Thoracic aorta (tissue), 2 donors: ENCODE measurements around the gene PTN. TPM values are rescaled to one million over a fixed set of nuclear protein-coding genes. Genes with fewer than 3 reads are reported as not detected.

Experiments
- ATAC-seq: fragments of 150-250 bp; one replicate; pipeline ENCODE4 v1.8.0; 2017; ENCODE audit warnings: low read depth; ENCODE audit not compliant: insufficient number of reproducible peaks, low FRiP score
- DNase-seq: peaks from one replicate; pipeline ENCODE4 v3.0.0-alpha.2; 2020; ENCODE audit warnings: low spot score
- H3K27ac ChIP-seq, 2 donors: fragments of 200-600 bp; sonication (generic); 1 replicate in 1 of 2; 2 replicates in 1 of 2; pipeline ENCODE4 v1.5.1; 2016; ENCODE audit warnings: mild to moderate bottlenecking in 2 of 2, moderate library complexity in 2 of 2
- H3K27me3 ChIP-seq: fragments of 200-600 bp; sonication (generic); replicated peaks from 2 replicates; pipeline ENCODE4 v1.6.0; 2016; ENCODE audit warnings: mild to moderate bottlenecking; ENCODE audit not compliant: insufficient read depth
- H3K36me3 ChIP-seq: fragments of 200-600 bp; sonication (generic); one replicate; pipeline ENCODE4 v1.5.1; 2016
- H3K4me1 ChIP-seq, 2 donors: fragments of 200-600 bp; sonication (generic); 1 replicate in 1 of 2; 2 replicates in 1 of 2; pipeline versions ENCODE4 v1.5.1 to v1.6.0; 2016; ENCODE audit warnings: low read depth in 2 of 2, mild to moderate bottlenecking in 1 of 2; ENCODE audit not compliant: control insufficient read depth in 1 of 2
- H3K4me3 ChIP-seq: fragments of 200-600 bp; sonication (generic); 2 replicates; pipeline ENCODE4 v1.5.1; 2016; ENCODE audit warnings: mild to moderate bottlenecking
- H3K9me3 ChIP-seq: fragments of 200-600 bp; sonication (generic); 2 replicates; pipeline ENCODE4 v1.5.1; 2016
- total RNA-seq, 2 donors: library from RNA; depleted of rRNA; stranded (reverse); fragments of >200 nt; gene quantifications; one replicate each; pipeline versions ENCODE4 v1.1.0 to v1.2.3, GENCODE V29; 2016
- TF ChIP-seq, protein P1 (sequence below): fragments of 200-600 bp; sonication (generic); IDR thresholded peaks from one replicate; pipeline ENCODE4 v1.5.1; 2019; ENCODE audit warnings: antibody characterized with exemption

The PTN gene
- total RNA-seq, 2 donors from 2014 or later, result 4.7 to 12.5 TPM

DNA sequence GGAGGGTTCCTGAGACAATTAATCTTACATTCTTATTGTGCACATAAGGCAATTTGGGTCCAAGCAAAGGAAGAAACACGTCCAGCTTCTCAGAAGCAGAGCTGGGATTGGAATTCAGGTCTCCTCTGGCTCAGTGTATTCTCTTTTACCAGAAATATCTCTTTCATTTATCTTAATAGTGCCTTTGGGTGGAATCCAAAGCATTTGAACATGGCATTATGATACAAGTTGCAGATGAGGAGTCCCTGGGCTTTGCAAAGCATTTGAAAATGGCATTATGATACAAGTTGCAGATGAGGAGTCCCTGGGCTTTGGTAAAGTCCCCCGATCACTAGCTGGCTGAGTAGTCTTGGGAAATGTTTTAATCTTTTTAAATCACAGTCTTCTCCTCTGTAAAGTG is 30.0 kb upstream of the PTN start:
- no peaks in the 10 kb centered on the region for H3K36me3 ChIP-seq
- H3K4me3 ChIP-seq, result no peak overlapping the region
- TF ChIP-seq, protein P1, sequence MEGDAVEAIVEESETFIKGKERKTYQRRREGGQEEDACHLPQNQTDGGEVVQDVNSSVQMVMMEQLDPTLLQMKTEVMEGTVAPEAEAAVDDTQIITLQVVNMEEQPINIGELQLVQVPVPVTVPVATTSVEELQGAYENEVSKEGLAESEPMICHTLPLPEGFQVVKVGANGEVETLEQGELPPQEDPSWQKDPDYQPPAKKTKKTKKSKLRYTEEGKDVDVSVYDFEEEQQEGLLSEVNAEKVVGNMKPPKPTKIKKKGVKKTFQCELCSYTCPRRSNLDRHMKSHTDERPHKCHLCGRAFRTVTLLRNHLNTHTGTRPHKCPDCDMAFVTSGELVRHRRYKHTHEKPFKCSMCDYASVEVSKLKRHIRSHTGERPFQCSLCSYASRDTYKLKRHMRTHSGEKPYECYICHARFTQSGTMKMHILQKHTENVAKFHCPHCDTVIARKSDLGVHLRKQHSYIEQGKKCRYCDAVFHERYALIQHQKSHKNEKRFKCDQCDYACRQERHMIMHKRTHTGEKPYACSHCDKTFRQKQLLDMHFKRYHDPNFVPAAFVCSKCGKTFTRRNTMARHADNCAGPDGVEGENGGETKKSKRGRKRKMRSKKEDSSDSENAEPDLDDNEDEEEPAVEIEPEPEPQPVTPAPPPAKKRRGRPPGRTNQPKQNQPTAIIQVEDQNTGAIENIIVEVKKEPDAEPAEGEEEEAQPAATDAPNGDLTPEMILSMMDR, result no peak
- H3K27me3 ChIP-seq, result no peaks in the 10 kb centered on the region
- ATAC-seq (no peak), DNase-seq (no peak)
- no peak overlapping the region for H3K27ac ChIP-seq
- H3K4me1 ChIP-seq, result no peaks in the 10 kb centered on the region
- H3K9me3 ChIP-seq, result peaks cover 4% of the 10 kb centered on the region

DNA sequence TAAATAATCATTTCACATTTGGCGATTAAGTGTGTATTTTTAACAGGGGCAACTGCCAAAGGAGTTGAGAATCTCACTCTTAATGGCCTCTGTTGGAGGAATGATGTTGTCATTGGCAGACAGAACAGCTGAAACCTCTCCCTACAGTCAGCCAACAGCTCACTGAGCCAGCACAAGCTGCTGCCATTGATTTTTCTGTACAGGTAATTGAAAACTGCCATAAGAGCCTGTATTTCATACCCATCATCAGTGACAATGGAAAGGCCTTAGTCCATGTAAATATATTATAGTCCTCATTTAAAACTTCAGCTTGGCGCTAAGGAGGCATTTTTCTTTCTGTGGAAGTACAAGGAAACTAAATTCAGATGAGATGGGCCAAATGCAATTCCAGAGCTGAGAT is 28.1 kb upstream of the PTN start:
- Histone ChIP-seq H3K27ac (no peak overlapping the region), H3K4me1 (no peaks in the 10 kb centered on the region), H3K9me3 (no peaks in the 10 kb centered on the region), H3K4me3 (no peak overlapping the region), H3K27me3 (no peaks in the 10 kb centered on the region), H3K36me3 (no peaks in the 10 kb centered on the region)
- TF ChIP-seq, protein P1, result no peak
- ATAC-seq, result no peak
- DNase-seq, result no peak

DNA sequence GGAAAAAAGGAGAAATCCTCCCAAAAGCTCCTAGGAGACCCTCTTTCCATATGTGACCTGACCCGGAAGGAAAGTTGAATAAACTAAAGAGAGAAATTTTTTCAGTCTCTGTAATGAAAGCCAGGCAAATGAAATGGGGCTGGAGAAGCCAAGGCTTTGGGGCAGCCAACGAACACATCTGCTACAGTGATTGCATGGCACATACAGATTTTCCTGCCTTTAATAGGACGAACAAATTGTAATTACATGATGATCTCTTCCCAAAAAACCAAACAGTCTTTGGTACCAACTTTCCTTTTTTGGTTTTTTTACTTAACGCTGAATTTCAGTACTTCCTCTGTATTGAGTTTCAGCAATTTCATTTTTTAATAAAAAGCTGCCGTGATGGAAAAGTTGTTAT is 23.5 kb upstream of the PTN start:
- Histone ChIP-seq H3K27me3 (no peaks in the 10 kb centered on the region), H3K36me3 (no peaks in the 10 kb centered on the region), H3K4me1 (no peaks in the 10 kb centered on the region), H3K4me3 (no peak overlapping the region), H3K9me3 (no peaks in the 10 kb centered on the region), H3K27ac (no peak overlapping the region)
- no peak for DNase-seq
- TF ChIP-seq, protein P1, result no peak
- ATAC-seq, result no peak

DNA sequence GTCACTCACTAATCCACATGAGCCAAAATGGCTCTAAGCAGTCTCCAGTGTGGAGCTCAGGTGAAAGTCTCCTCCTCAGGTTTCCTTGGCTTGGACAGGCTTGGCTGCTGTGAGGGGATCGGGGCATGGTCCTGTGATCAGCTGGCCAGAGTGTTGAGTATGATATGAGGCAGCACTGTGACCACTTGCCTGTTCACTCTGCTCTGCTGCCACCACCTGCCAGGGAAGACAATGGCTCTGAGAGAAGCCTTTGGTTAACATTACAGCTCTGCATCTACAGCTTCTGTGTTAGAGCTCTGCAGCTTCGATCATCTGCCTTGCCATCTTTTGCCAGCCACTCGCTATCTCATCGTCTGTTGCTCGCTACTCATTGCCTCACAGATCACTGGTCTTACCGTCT is 20.1 kb upstream of the PTN start:
- Histone ChIP-seq H3K36me3 (no peaks in the 10 kb centered on the region), H3K4me1 (no peaks in the 10 kb centered on the region), H3K9me3 (no peaks in the 10 kb centered on the region), H3K4me3 (no peak overlapping the region), H3K27ac (no peak overlapping the region), H3K27me3 (no peaks in the 10 kb centered on the region)
- DNase-seq (no peak), ATAC-seq (no peak)
- TF ChIP-seq, protein P1, result no peak

DNA sequence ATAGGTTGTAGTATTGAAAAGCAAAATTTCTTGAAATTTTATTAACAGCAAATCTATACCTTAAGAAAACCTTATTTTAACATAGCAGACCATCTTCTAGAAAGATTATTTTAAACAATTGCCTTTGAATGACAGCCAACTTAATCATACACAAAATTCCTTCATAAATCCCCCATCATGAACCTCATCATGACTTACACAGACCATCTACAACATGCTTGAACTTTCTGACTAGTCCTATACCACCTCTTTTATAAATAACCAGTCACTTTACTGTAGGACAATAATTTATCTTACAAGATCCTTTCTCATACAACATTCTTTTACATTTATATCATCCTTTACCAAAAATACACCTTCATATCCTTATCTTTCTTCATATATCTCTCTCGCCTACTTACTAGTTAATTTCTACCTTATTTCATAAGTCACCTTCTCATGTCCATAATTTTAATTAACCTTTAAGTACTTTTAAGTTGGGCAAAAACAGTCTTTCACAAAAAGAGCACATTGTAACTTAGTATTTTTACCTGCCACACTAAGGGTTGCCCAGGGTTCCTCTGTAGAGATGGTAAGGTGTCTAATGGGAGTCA is 16.6 kb upstream of the PTN start:
- Histone ChIP-seq H3K4me1 (no peaks in the 10 kb centered on the region), H3K27ac (no peak overlapping the region), H3K9me3 (no peaks in the 10 kb centered on the region), H3K27me3 (no peaks in the 10 kb centered on the region), H3K36me3 (no peaks in the 10 kb centered on the region), H3K4me3 (no peak overlapping the region)
- ATAC-seq (no peak), DNase-seq (no peak)
- TF ChIP-seq, protein P1, result no peak
